HG02981 (cell line): ENCODE results near the gene PIP5KL1.

Source experiments
- ATAC-seq: cut with Tn5 transposase; IDR thresholded peaks from one replicate; pipeline ENCODE4 v1.9.1; 2021; ENCODE audit warnings: mild to moderate bottlenecking, moderate library complexity; ENCODE audit not compliant: unreplicated experiment

PIP5KL1 gene

GRCh38 chr9:127934986-127935385, 4.4 kb upstream of the PIP5KL1 start:
- no peak for ATAC-seq

GRCh38 chr9:127934248-127934647, 3.7 kb upstream of the PIP5KL1 start:
- ATAC-seq, result no peak

GRCh38 chr9:127931092-127931881, 710 bp upstream of the PIP5KL1 start:
- peak; percentile 15 for ATAC-seq

GRCh38 chr9:127929625-127929979, 975 bp downstream of the PIP5KL1 start:
- no peak for ATAC-seq

- no peak for ATAC-seq
These were observed 1.6 kb downstream of the PIP5KL1 start for GRCh38 chr9:127928676-127929624.

GRCh38 chr9:127927988-127928675, 2.4 kb downstream of the PIP5KL1 start:
- ATAC-seq, result no peak

GRCh38 chr9:127927201-127927987, 3.2 kb downstream of the PIP5KL1 start:
- ATAC-seq, result no peak

GRCh38 chr9:127926906-127927200, 3.7 kb downstream of the PIP5KL1 start:
- no peak for ATAC-seq

GRCh38 chr9:127925959-127926905, 4.3 kb downstream of the PIP5KL1 start:
- no peak for ATAC-seq

- ATAC-seq, result no peak
These were observed 5.7 kb downstream of the PIP5KL1 start for GRCh38 chr9:127924736-127925444.

- no peak for ATAC-seq
These were observed 6.8 kb downstream of the PIP5KL1 start for GRCh38 chr9:127923771-127924170.

GRCh38 chr9:127923046-127923445, 7.5 kb downstream of the PIP5KL1 start:
- no peak for ATAC-seq

GRCh38 chr9:127921557-127922120, 8.9 kb downstream of the PIP5KL1 start:
- ATAC-seq, result no peak

GRCh38 chr9:127920794-127921193, 9.8 kb downstream of the PIP5KL1 start:
- no peak for ATAC-seq

- no peak for ATAC-seq
These were observed 11.2 kb downstream of the PIP5KL1 start for GRCh38 chr9:127919253-127919815.

- ATAC-seq, result no peak
These were observed 12.1 kb downstream of the PIP5KL1 start for GRCh38 chr9:127918183-127919107.

- ATAC-seq, result no peak
These were observed 13.0 kb downstream of the PIP5KL1 start for GRCh38 chr9:127917603-127918002.
